Liver (tissue), 2 donors: ENCODE results near the gene KSR2.

ENCODE experiments used
- EGR1 ChIP-seq, 2 donors: IDR thresholded peaks; 2 replicates each; pipeline ENCODE4 v1.6.1; 2016 to 2018; ENCODE audit warnings: antibody characterized with exemption in 2 of 2, low read depth in 2 of 2
- MAX ChIP-seq: IDR thresholded peaks from 2 replicates; pipeline ENCODE4 v1.6.1; 2016; ENCODE audit warnings: antibody characterized with exemption
- RAD21 ChIP-seq, 2 donors: IDR thresholded peaks; 2 replicates each; pipeline ENCODE4 v1.6.1; 2016; ENCODE audit warnings: antibody characterized with exemption in 2 of 2, mild to moderate bottlenecking in 2 of 2
- donor health status: healthy.

- no peak for TF ChIP-seq RAD21 (IDR thresholded peaks at IDR 0.05)
- TF ChIP-seq EGR1 (IDR thresholded peaks at IDR 0.05; ENCODE audit: low read depth in 2 of 2) = no peak
- TF ChIP-seq MAX = no peak
These were observed 521.0 kb downstream of the KSR2 start for GRCh38 chr12:117447665-117448366.
